Brain microvascular endothelial cell (primary cell): Measurements from ENCODE around the gene MAGI1.
A peak's percentile ranks its signal among the peaks of the same experiment; 100 is the strongest.

Experiments
- DNase-seq: peaks from one replicate; pipeline ENCODE4 v3.0.0-alpha.2; 2020
- H3K27ac ChIP-seq: fragments of 250-450 bp; sonication (Bioruptor Pico); 2 replicates; pipeline ENCODE4 v1.5.1; 2020; ENCODE audit warnings: mild to moderate bottlenecking, moderate library complexity
- H3K27me3 ChIP-seq: fragments of 250-450 bp; sonication (Bioruptor Pico); replicated peaks from 2 replicates; pipeline ENCODE4 v1.5.1; 2020; ENCODE audit warnings: mild to moderate bottlenecking
- H3K36me3 ChIP-seq: fragments of 250-450 bp; sonication (Bioruptor Pico); replicated peaks from 2 replicates; pipeline ENCODE4 v1.5.1; 2020; ENCODE audit warnings: mild to moderate bottlenecking
- H3K4me3 ChIP-seq: 2 replicates; pipeline ENCODE4 v1.5.1; 2011; ENCODE audit warnings: low read depth, mild to moderate bottlenecking, control low read depth, low read length, moderate library complexity
- CTCF ChIP-seq: IDR thresholded peaks from 2 replicates; pipeline ENCODE4 v1.5.1; 2011; ENCODE audit warnings: low read depth, mild to moderate bottlenecking, moderate library complexity, low read length, control low read depth, inconsistent platforms; ENCODE audit errors: missing control alignments
- in situ Hi-C: cut with HindIII; loops from 2 replicates; pipeline ENCODE4 v1.10.0; 2017; ENCODE audit warnings: low sequenced_read_pairs, low pct_ligation_motif_present

MAGI1 gene

DNA sequence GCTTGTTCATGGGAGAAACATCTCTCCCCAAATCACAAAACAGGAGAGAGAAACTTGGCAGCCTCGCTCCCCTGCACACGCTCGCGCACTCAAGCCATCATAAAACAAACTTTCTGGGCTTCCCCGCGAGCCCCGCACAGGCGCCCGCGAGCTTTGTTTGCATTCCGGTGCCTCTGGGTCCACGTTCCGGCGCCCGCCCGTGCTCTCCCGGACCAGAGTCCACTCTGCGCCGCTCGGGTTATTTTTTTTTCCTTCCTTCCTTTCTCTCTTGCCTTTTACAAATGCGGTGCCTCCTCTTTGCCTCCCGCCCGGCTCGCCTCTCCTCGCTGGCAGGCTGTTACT is 363 bp downstream of the MAGI1 start:
- DNase-seq: no peak
- in situ Hi-C loops: no loop called here
- Histone ChIP-seq H3K36me3 (no peaks in the 10 kb centered on the region), H3K4me3 (peak overlapping the region; percentile 87), H3K27ac (peak overlapping the region; percentile 80), H3K27me3 (no peaks in the 10 kb centered on the region)
- no peak for TF ChIP-seq CTCF

DNA sequence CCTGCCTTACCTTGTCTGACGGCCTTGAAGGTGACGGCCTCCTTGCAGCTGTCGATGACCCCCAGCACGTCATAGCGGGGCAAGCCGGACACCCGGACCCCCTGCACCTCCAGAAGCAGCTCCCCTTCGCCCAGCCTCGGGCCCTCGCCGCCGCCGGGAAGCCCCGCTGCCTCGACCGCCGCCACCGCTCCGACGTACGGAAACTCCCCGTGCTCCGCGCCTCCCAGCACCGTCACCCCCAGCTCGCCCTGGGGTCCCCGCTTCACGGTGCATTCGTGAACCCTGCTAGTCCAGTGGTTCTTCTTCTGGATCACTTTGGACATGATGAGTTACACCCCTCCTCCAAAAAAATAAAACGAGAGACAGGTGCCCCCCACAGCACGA is 740 bp downstream of the MAGI1 start:
- no peak for TF ChIP-seq CTCF
- H3K36me3 ChIP-seq: no peaks in the 10 kb centered on the region
- DNase-seq: no peak
- H3K27me3 ChIP-seq: no peaks in the 10 kb centered on the region
- H3K4me3 ChIP-seq: peak overlapping the region; percentile 87
- peak overlapping the region; percentile 80 for H3K27ac ChIP-seq
- in situ Hi-C loops: no loop called here

DNA sequence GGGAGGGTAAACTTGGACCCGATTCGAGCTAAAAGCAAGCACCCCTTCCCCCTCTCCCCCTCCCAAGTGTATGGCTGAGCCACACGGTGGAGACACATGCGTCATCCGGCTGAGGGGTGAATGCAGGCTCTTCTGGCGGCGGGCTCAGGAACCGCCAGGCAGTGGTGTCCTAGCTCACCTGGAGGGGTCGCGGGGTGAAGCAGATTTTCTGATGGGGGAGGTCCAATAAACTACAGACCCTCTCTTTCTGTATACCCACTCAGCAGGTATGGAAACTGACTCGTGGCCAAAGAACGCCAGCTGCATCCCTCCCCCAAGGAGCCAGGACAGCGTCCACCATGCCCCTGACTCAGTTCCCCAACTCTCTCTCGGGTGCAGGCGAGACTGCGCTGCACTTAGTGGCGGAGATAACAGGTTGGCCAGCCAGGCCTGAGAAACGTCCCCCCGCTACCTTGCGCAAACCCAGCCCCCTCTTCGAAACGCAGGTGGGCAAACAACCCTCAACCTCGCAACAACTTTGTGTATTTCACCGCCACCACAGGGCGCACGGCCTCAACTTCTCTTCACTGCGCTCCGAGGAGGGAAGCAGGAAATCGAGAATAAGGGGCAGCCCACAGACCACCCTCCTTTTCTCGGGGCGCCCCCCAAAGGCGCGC is 1.3 kb downstream of the MAGI1 start:
- peak; percentile 52 for TF ChIP-seq CTCF
- Histone ChIP-seq H3K27ac (peak overlapping the region; percentile 80), H3K36me3 (no peaks in the 10 kb centered on the region), H3K27me3 (no peaks in the 10 kb centered on the region), H3K4me3 (peak overlapping the region; percentile 87)
- in situ Hi-C loops: no loop called here
- peak; percentile 38 for DNase-seq

GRCh38 chr3:66036586-66037148 is 2.1 kb downstream of the MAGI1 start:
- in situ Hi-C loops: no loop called here
- peak overlapping the region; percentile 87 for H3K4me3 ChIP-seq
- TF ChIP-seq CTCF: no peak
- no peaks in the 10 kb centered on the region for H3K36me3 ChIP-seq
- DNase-seq: peak; percentile 20
- no peak overlapping the region for H3K27ac ChIP-seq
- H3K27me3 ChIP-seq: no peaks in the 10 kb centered on the region

- H3K27ac ChIP-seq: no peak overlapping the region
- no peak for TF ChIP-seq CTCF
- no peaks in the 10 kb centered on the region for H3K36me3 ChIP-seq
- in situ Hi-C loops: no loop called here
- H3K4me3 ChIP-seq: peak overlapping the region; percentile 87
- DNase-seq: no peak
- no peaks in the 10 kb centered on the region for H3K27me3 ChIP-seq
These were observed 2.8 kb downstream of the MAGI1 start for GRCh38 chr3:66035763-66036477.
